ENCODE results near the gene TNFRSF13B.
"Not testable (repeated sequence)": the region's sequence is repeated elsewhere in the genome, so short reads cannot be mapped to it uniquely, and the experiment has no call there.

TNFRSF13B gene

GRCh38 chr17:16911141-16911937, 60.6 kb downstream of the TNFRSF13B start:
- no peak for DNase-seq (ENCODE audit: low read depth in 2 of 2)

- no peak for DNase-seq (ENCODE audit: low read depth in 2 of 2)
Observed at GRCh38 chr17:16910341-16910740, 61.6 kb downstream of the TNFRSF13B start.

- no peak for DNase-seq (ENCODE audit: low read depth in 2 of 2)
Observed at GRCh38 chr17:16909472-16910246, 62.3 kb downstream of the TNFRSF13B start.

- no peak for DNase-seq (ENCODE audit: low read depth in 2 of 2)
Observed at GRCh38 chr17:16908273-16908672, 63.6 kb downstream of the TNFRSF13B start.

- no peak for DNase-seq (ENCODE audit: low read depth in 2 of 2)
Observed at GRCh38 chr17:16906680-16907079, 65.2 kb downstream of the TNFRSF13B start.

- DNase-seq (ENCODE audit: low read depth in 2 of 2): no peak
Observed at GRCh38 chr17:16905593-16906191, 66.2 kb downstream of the TNFRSF13B start.

GRCh38 chr17:16903070-16903469, 68.8 kb downstream of the TNFRSF13B start:
- DNase-seq (ENCODE audit: low read depth in 2 of 2): not testable (repeated sequence)

- DNase-seq (ENCODE audit: low read depth in 2 of 2): no peak
Observed at GRCh38 chr17:16900288-16900882, 71.5 kb downstream of the TNFRSF13B start.

- DNase-seq (ENCODE audit: low read depth in 2 of 2): not testable (repeated sequence)
Observed at GRCh38 chr17:16897211-16897896, 74.6 kb downstream of the TNFRSF13B start.

GRCh38 chr17:16896235-16896634, 75.7 kb downstream of the TNFRSF13B start:
- DNase-seq (ENCODE audit: low read depth in 2 of 2): not testable (repeated sequence)

GRCh38 chr17:16893527-16893926, 78.4 kb downstream of the TNFRSF13B start:
- not testable (repeated sequence) for DNase-seq (ENCODE audit: low read depth in 2 of 2)

GRCh38 chr17:16892876-16893454, 79.0 kb downstream of the TNFRSF13B start:
- not testable (repeated sequence) for DNase-seq (ENCODE audit: low read depth in 2 of 2)

- DNase-seq (ENCODE audit: low read depth in 2 of 2): no peak
Observed at GRCh38 chr17:16889088-16889465, 82.8 kb downstream of the TNFRSF13B start.

Measured in stimulated activated CD4-positive, alpha-beta T cell treated with anti-CD3 and anti-CD28 coated beads, Interleukin-1b, Interleukin-23, amount 100 ng/mL, for 1 hour (primary cell).